NCI-H748 treated with DMSO at 0.1 percent for 48 hours (cell line): ENCODE measurements around the gene IVD.

Experiments
- DNase-seq: peaks from one replicate; lab custom pipeline; 2025; lab: John Stamatoyannopoulos, UW

Gene IVD

GRCh38 chr15:40405501-40406381, at the start of gene IVD:
IVD (plus strand) TSS chr15:40405795; CDS start chr15:40405828, 33 bp downstream.
- DNase-seq = peak; percentile 59

GRCh38 chr15:40355976-40356585, 49.5 kb upstream of the IVD start:
- DNase-seq = no peak

- DNase-seq = no peak
Measured at GRCh38 chr15:40357246-40357645, 48.3 kb upstream of the IVD start.

- DNase-seq = peak; percentile 45
Measured at GRCh38 chr15:40357723-40358470, 47.7 kb upstream of the IVD start, which contains the start of gene DISP2. DISP2 (plus strand) TSS chr15:40358219; CDS start chr15:40358322, 103 bp downstream.

GRCh38 chr15:40358471-40359353, 46.9 kb upstream of the IVD start:
- peak; percentile 8 for DNase-seq

GRCh38 chr15:40360015-40360414, 45.6 kb upstream of the IVD start:
- DNase-seq = no peak

GRCh38 chr15:40361640-40362039, 44.0 kb upstream of the IVD start:
- DNase-seq = no peak

- DNase-seq = no peak
Measured at GRCh38 chr15:40363611-40364010, 42.0 kb upstream of the IVD start.

GRCh38 chr15:40364251-40364650, 41.3 kb upstream of the IVD start:
- no peak for DNase-seq

- no peak for DNase-seq
Measured at GRCh38 chr15:40365016-40365415, 40.6 kb upstream of the IVD start.

- no peak for DNase-seq
Measured at GRCh38 chr15:40365624-40366456, 39.8 kb upstream of the IVD start.

- DNase-seq = no peak
Measured at GRCh38 chr15:40366457-40367370, 38.9 kb upstream of the IVD start.

- DNase-seq = no peak
Measured at GRCh38 chr15:40367371-40367685, 38.3 kb upstream of the IVD start.

GRCh38 chr15:40367686-40368611, 37.6 kb upstream of the IVD start:
- peak; percentile 61 for DNase-seq

- no peak for DNase-seq
Measured at GRCh38 chr15:40368719-40369473, 36.7 kb upstream of the IVD start.

GRCh38 chr15:40369474-40369869, 36.1 kb upstream of the IVD start:
- no peak for DNase-seq

GRCh38 chr15:40369971-40370370, 35.6 kb upstream of the IVD start:
- DNase-seq = no peak

- no peak for DNase-seq
Measured at GRCh38 chr15:40372981-40373380, 32.6 kb upstream of the IVD start.
